ENCODE results near the gene SUPT6H. TPM values are rescaled to one million over a fixed set of nuclear protein-coding genes. Genes with fewer than 3 reads are reported as not detected.
"Not testable (repeated sequence)": the region's sequence is repeated elsewhere in the genome, so short reads cannot be mapped to it uniquely, and the experiment has no call there.

Gene SUPT6H
- total RNA-seq, 1 experiment from 2014 or later, result 16.8 TPM

DNA sequence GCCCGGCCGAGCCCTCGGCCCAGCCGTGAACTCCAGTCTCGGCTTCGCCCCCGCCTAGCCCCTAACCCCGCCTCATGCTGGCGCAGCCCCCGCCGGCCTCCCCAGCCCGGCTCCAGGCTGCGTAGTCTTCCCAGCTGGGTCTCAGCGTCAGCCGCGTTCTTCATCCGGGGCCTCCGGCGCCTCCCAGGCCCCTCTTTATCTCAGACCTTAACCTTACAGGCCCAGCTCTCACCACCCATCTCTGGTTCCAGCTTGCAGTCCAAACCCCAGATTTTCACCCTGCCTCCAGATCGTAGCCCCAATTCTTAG lies 49.7 kb downstream of the SUPT6H start, which contains the start of gene PROCA1:
Gene PROCA1 (minus strand): TSS at position 166 of the 309 bp plus-strand sequence. CDS start 228 bp downstream, outside the sequence.
- in situ Hi-C loops (cut with HindIII; ENCODE audit: low pct_unique_long_range_greater_than_20kb, low sequenced_read_pairs), result no loop called here
- DNase-seq (ENCODE audit: low read depth), result no peak

DNA sequence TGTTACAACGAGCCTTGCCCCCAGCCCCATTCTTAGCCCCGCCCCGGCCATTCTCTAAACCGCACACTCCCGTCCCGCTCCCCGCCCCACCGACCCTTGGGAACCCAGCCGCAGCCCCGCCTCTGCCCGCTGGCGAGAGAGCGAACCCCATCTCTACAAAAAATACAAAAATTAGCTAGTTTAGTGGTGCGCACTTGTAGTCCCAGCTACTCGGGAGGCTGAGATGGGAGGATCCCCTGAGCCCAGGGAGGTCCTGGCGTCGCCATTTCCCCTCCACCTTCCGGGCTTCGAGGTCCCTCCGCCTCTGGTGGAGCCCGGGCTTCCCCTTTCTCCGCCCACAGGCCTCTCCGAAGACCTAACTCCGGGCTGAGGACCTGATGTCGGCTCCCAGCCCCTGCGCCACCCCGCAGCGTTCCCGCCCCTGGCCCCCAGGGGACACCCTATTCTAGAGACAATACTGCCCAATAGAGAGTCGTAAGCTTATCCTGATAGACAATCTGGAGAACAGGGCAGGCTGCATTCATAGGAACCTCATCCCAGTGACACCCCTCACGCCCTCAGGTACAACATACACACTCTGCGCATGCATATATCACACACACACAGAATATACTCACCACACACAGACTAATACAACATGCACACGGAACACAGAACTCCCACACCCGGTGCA lies 50.2 kb downstream of the SUPT6H start:
- in situ Hi-C loops (cut with HindIII; ENCODE audit: low pct_unique_long_range_greater_than_20kb, low sequenced_read_pairs), result no loop called here
- no peak for DNase-seq (ENCODE audit: low read depth)

DNA sequence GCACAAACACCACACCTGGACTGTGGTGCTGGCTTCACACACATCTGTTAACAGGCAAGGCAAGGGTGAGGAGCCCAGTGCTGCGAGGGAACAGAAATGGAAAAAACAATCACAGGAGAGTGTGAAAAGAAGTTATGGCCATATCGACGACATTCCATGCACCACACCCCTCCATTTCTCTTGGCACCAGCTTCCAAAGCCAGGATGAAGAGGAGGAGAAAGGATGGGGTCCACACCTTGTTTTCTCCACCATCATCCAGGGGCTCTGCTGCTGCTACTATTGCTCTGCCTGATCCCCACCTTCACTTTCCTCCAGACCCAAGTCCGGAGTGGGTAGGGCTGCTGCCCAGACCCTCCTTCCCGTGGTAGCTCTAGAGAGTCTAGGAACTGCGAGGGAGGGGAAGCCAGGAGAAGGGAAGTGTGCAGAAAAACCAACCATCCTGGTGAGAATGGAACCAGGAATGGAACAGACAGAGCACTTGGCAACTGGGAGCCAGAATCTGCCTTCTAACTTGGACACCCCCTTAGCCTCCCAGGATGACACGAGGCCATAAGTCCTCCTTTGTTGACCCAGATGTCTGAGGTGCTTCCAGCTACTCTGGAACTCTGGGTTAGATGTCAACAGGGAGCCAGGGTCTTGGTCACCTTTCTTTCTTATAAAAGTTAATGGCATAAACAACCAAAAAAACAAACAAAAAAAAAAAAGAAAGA lies 50.9 kb downstream of the SUPT6H start:
- in situ Hi-C loops (cut with HindIII; ENCODE audit: low pct_unique_long_range_greater_than_20kb, low sequenced_read_pairs), result no loop called here
- DNase-seq (ENCODE audit: low read depth), result no peak

DNA sequence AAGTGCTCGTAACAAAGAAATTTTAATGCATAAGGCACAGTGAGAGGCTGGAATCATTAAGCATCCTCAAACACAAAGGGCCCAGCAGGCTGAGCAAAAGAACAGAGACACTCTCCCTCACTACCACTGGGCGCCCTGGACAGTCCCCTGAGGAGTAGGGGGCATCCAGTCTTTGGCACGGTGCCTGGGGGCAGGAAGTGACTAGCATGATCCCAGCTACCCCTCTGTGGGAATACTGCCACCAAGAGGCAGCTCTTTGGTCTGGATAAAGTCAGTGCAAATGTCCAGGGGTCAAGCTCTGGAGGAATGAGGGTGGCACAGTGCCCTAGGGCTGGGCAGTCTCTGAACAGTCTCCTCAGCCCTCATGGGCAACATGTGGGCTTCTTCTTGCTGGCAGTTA lies 52.3 kb downstream of the SUPT6H start:
- DNase-seq (ENCODE audit: low read depth), result no peak
- in situ Hi-C loops (cut with HindIII; ENCODE audit: low pct_unique_long_range_greater_than_20kb, low sequenced_read_pairs), result no loop called here

DNA sequence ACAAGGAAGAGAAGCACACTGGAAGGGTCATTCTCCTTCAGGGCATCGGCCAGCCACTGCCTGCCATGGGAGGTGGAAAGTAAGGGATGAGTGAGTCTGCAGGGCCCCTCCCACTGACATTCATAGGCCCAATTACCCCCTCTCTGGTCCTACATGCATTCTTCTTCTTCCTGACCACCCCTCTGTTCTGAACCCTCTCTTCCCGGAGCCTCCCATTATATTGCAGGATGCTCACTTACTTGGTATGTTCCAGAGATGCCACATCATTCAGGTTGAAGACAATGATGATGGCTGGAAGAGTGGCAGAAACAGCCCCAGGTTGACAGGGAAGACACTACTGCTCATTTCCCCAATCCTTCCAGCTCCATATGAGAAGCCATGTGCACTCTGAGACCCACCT lies 53.2 kb downstream of the SUPT6H start:
- in situ Hi-C loops (cut with HindIII; ENCODE audit: low pct_unique_long_range_greater_than_20kb, low sequenced_read_pairs), result no loop called here
- DNase-seq (ENCODE audit: low read depth), result no peak

DNA sequence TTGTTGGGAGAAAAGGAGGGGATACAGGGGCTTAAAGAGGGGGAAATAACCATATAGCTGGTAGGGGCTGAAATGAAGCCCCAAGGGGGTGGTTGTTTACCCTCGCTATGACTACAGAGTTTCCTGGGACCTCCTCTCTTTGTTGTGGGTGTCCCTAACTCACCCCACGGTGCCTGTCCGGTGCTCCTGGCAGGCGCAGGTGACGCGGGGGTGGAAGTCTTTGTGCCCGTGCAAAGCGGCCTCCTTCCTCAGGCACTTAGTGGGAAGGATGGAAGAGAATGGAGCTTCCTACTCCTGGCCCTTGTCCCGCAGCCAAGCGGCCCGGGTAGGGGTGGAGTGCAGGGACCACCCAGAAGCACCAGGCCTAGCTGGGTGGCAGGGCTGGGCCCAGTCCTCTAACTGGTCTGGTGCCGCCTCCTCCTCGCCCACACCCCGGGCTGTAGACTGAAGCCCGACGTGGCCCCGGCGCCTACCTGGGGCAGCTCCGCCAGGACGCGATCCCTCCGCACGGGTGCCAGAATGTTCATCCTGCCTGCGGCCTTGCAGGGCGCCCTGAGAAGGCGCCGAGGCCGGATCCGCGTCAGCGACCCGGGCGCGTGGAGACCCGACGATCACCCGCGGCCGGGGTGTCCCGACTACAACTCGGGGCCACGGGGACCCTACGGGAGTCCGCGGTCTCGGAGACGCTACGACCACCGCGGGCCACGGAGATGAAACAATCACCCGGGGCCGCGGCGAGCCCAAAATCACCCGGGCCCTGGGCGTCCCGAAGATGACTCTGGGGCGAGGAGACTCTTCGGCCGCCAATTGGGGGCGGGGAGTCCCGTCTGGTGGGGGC lies 55.0 kb downstream of the SUPT6H start:
- no peak for DNase-seq (ENCODE audit: low read depth)
- in situ Hi-C loops (cut with HindIII; ENCODE audit: low pct_unique_long_range_greater_than_20kb, low sequenced_read_pairs), result no loop called here

DNA sequence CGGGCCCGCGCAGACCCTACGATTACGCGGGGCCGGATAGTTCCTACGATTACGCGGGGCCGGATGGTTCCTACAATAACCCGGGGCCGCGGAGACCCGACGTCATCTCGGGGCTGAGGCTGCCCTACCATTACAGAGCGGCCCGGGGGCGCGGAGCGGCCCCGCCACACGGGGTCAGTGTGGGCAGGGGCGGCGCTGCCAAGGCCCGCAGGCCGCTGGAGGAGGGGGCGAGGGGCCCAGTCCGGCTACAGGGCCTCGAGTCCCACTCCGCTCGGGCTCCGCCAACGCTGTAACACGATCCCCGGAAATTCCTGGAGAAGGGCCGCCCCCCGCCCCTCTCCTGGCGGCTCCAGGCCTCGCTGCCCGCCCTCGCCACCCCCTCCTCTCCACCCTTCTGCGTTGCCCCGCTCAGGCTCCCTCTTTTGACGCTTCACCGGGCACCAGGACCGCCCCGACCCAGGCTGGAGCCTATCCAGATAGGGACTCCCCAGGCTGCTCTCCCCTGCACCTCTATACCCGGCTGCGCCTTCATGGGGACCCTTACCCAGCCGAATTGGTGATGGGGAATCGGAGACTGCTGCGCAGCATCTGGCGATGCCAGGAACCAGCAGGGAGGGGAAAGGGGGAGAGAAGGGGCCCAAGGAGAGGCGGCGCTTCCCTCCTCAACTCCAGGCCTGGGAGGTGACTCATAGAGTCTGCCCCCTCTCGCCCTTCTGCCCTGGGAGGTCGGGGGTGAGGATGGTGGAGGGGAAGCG lies 55.8 kb downstream of the SUPT6H start, which contains the start of gene RAB34:
Gene RAB34 (minus strand): TSS at position 291 of the 755 bp plus-strand sequence. CDS start 602 bp downstream, outside the sequence.
- in situ Hi-C loops (cut with HindIII; ENCODE audit: low pct_unique_long_range_greater_than_20kb, low sequenced_read_pairs), result no loop called here

DNA sequence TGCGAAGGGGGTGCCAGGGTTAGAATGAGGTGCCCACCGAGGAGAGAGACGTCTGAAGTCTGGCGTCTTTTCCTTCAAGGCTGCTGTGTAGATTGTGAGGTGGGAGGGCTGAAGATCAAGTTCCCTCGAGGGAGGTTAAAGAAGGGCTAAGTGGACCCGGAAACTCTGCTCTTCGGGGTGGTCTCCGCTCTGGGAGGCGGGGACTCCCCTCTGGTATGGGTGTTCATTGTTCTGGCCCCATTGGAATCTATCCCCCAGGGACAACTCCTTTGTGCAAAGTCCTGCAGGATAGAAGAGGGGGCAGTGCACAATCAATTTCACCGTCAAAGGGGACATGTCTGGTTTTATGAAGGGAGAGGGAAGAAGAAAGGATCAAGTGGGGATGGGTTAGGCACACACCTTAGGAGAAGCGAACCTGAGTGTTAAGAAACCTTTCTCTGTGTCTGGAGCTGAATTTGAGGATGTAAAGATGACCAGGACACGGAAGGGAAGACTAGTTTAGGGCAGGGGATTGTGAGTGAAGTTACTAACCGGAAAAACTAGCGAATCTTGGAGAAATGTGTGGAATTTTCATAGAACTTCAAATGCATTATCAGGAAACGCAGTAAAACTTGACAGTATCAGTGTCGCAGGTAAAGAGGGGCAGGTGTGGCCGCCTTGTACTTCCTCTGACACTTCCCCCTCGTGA lies 56.5 kb downstream of the SUPT6H start:
- in situ Hi-C loops (cut with HindIII; ENCODE audit: low pct_unique_long_range_greater_than_20kb, low sequenced_read_pairs), result no loop called here
- DNase-seq (ENCODE audit: low read depth), result no peak

More for the DNA sequence above, 55.8 kb downstream of the SUPT6H start, which contains the start of gene RAB34:
- DNase-seq (ENCODE audit: low read depth), result peak; percentile 89

DNA sequence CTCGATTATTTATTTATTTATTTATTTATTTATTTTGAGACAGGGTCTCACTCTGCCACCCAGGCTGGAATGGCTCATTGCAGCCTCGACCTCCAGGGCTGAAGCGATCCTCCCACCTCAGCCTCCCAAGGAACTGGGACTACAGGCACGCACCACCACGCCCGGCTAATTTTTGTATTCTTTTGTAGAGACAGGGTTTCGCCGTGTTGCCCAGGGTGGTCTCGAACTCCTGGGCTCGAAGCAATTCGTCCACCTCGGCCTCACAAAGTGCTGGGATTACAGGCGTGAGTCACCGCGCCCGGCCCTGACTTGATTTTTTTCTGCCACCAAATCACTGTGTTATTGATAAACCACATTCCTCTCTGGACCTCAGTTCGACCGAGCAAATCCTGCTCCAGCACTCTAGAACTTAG lies 57.0 kb downstream of the SUPT6H start:
- in situ Hi-C loops (cut with HindIII; ENCODE audit: low pct_unique_long_range_greater_than_20kb, low sequenced_read_pairs), result no loop called here
- DNase-seq (ENCODE audit: low read depth), result no peak

DNA sequence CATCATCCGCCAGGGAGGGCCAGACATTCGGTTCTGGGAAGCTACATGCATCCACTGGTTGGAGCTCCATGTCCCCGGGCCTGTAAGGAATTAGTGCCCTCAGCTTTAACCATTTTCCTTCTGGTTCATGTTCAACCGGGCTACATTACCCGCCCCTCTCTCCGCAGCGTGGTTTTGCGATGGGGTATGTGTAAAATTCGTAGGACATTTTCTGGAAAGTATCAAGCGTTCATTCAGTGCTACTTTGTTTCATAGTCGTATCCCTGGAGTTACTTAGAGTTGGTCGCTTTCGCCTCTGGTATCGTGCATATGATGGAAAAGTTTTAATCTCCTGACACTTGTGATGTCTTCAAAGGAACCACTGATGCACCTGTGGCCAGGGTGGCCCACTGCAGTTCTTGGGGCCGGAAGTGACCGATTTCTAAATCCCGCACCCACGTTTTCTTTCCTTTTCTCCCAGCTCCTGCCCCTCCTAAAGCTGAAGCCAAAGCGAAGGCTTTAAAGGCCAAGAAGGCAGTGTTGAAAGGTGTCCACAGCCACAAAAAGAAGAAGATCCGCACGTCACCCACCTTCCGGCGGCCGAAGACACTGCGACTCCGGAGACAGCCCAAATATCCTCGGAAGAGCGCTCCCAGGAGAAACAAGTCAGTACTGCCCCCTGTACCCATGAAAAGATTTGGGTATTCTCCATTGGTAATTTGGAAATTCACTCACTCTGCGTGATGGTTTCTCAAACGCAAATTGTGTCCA lies 58.4 kb downstream of the SUPT6H start:
- in situ Hi-C loops (cut with HindIII; ENCODE audit: low pct_unique_long_range_greater_than_20kb, low sequenced_read_pairs), result no loop called here

DNA sequence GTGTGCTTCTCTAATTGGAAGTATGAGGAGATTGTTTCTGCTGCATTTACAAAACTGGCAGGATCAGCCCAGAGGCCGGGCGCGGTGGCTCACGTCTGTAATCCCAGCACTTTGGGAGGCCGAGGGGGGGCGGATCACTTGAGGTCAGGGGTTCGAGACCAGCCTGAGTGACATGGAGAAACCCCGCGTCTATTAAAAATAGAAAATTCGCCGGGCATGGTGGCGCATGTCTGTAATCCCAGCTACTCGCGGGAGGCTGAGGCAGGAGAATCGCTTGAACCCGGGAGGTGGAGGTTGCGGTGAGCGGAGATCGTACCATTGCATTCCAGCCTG lies 59.0 kb downstream of the SUPT6H start:
- DNase-seq (ENCODE audit: low read depth); in situ Hi-C loops (cut with HindIII; ENCODE audit: low pct_unique_long_range_greater_than_20kb, low sequenced_read_pairs): not testable (repeated sequence)

More for the DNA sequence above, 58.4 kb downstream of the SUPT6H start:
- DNase-seq (ENCODE audit: low read depth), result no peak

DNA sequence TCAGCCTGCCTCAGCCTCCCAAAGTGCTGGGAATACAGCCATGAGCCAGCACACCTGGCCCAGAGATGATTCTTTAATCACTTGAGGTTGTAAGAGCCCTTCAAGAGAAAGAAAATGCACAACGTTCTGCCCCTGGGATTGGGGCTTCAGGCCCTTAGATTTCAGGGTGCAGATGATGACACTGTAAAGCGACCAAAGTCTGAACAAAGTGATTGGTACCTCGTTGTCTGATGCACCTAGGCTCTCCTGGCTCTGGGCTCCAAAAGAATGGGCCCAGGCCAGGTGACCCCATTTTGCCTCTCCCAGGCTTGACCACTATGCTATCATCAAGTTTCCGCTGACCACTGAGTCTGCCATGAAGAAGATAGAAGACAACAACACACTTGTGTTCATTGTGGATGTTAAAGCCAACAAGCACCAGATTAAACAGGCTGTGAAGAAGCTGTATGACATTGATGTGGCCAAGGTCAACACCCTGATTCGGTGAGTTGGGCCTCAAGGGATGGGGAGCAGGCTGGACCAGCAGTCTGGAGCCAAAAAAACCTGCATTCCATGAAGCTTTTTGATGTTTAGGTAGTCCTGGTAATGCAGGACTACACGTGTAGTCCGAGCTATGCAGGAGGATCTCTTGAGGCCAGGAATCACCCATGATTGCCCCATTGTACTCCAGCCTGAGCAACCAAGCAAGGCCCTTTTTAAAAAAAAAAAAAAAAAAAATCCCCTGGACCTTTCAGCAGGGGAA lies 60.6 kb downstream of the SUPT6H start:
- no peak for DNase-seq (ENCODE audit: low read depth)
- in situ Hi-C loops (cut with HindIII; ENCODE audit: low pct_unique_long_range_greater_than_20kb, low sequenced_read_pairs), result no loop called here

DNA sequence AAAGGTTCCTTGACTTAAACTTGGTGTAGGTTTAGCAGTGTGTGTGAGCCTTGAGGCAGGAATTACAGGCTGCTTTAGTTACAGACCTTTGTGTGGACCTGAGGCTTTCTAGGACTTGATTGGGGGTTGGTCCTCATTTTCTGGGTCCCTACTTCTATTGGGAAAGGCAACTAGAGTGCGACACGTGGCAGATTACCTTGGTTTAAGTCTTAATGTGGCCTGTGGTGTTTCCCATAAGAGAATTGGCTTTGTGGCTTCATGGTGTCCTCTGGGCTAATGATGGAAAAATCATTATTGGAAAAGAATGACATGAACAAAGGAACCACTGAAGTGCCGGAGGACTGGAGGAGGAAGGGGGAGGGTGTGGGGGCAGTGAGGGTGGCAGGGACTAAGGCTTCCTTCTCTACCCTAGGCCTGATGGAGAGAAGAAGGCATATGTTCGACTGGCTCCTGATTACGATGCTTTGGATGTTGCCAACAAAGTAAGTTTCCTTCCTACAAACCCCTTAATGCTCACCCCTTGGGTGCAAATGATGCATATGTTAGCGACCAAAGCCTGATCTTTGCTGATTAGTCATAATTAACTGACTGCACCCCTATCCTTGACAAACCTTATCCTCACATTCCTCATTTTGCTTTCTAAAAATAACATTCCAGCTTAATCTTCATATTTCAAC lies 61.3 kb downstream of the SUPT6H start:
- no peak for DNase-seq (ENCODE audit: low read depth)
- in situ Hi-C loops (cut with HindIII; ENCODE audit: low pct_unique_long_range_greater_than_20kb, low sequenced_read_pairs), result no loop called here

DNA sequence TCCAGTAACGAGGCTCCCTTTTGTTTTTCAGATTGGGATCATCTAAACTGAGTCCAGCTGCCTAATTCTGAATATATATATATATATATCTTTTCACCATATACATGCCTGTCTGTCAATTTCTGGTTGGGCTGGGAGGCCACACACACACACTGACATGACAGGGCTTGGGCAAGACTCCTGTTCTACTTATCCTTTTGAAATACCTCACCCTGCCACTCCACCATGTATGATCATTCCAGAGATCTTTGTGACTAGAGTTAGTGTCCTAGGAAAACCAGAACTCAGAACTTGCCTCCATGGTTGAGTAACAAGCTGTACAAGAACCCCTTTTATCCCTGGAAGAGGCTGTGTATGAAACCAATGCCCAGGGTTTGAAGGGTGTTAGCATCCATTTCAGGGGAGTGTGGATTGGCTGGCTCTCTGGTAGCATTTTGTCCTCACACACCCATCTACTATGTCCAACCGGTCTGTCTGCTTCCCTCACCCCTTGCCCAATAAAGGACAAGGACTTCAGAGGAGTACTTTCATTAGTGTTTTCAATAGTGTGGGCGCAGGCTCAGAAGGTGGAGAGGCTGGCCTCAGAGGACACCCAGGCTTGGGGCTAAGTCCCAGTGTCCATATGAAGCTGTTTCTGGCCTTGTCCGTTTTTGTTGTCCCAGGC lies 62.0 kb downstream of the SUPT6H start:
- DNase-seq (ENCODE audit: low read depth); in situ Hi-C loops (cut with HindIII; ENCODE audit: low pct_unique_long_range_greater_than_20kb, low sequenced_read_pairs): not testable (repeated sequence)

DNA sequence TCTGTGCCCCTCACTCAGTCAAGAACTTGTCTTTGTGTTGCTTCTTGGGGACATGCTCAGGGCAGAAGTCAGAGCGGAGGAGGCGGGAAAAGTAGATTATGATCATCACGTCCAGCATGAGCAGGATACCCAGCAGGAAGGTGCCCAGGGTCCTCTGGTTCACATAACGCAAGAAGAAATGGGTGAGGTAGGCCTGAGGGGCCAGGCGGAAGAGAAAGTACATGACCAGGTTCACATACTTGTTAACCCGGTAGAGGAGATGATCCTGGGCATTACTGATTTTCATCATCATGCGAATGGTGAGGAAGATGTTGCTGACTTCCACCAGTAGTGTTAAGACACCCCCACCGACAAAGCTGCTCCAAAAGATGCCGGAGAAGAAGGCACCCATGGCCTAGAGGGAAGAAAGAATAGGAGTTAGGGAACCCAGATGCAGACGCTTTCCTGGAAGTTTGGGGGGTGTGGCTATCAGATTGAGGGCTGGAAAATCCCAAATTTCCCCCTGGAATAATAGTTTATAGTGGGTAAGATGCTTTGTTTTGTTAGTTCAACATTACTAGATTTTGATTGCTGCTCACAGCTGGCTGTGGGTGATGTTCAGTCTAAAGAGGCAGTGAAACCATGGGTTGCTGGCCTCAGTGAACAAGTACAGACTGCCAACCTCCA lies 62.6 kb downstream of the SUPT6H start:
- in situ Hi-C loops (cut with HindIII; ENCODE audit: low pct_unique_long_range_greater_than_20kb, low sequenced_read_pairs), result no loop called here
- no peak for DNase-seq (ENCODE audit: low read depth)
